NCI-H526 treated with DMSO at 0.1 percent for 48 hours (cell line): ENCODE results near the gene PSD4.
A peak's percentile ranks its signal among the peaks of the same experiment; 100 is the strongest.

Experiments used
- DNase-seq: peaks from one replicate; lab custom pipeline; 2025; lab: John Stamatoyannopoulos, UW

PSD4 gene

GRCh38 chr2:113142290-113142689, 31.5 kb upstream of the PSD4 start:
- no peak for DNase-seq

DNA sequence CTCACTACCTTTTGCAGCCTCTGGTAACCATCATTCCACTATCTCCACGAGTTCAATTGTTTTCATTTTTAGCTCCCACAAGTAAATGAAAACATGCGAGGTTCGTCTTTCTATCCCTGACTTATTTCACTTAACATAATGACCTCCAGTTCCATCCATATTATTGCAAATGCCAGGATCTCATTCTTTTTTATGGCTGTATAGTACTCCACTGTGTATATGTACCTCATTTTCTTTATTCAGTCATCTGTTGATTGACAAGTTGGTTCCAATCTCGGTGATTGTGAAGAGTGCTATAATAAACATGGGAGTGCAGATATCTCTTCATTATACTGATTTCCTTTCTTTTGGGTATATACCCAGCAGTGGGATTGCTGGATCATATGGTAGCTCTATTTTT, 29.5 kb upstream of the PSD4 start:
- DNase-seq, result no peak

- DNase-seq, result no peak
These were observed 24.9 kb upstream of the PSD4 start for GRCh38 chr2:113148606-113149552.

DNA sequence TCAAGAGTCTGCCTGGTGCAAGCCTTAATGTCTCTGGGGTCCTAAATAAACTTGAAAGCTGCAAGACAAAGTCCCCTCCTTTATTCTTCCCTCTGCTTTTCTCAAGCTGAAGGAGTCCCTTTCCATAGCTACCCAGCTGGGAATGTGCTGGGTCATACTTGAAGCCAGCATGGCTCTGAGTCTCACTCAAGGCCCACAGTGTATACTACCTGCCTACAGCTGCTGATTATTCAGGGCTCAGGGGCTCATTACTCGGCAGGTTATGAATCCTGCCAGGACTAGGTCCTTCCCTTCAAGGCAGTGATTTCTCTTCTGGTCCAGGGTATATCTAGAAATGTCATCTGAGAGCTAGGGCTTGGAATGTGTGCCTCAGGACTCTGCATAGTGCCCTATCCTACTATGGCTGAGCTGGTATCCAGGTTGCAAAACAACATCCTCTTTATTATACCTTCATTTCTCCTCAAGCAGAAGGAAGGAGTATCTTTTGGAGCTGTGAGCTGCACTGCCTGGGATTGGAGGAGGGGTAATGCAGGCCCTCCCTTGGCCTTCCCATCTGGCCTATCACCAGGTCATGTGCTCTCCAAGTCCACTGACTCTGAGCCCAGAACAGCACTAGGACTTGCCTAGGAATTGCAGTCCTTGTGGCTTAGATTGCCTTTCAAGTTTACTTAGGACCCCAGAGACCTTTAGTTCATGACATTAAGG, 24.1 kb upstream of the PSD4 start:
- no peak for DNase-seq

DNA sequence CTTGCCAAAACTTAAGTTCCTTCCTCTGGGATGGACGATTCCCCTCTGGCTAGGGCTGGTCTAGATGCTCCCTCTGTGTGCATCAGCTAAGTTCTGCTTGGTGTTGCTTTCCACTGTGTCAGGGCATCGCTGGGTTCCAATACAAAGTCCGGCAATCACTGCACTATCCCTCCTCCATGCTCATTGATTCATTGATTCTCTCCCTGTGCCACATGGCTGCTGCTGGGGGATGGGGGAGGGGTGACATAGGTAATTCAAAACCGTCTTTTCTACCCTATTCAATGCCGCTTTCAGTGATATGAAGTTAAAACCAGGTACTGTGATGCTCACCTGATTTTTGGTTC, 23.5 kb upstream of the PSD4 start:
- DNase-seq, result no peak

DNA sequence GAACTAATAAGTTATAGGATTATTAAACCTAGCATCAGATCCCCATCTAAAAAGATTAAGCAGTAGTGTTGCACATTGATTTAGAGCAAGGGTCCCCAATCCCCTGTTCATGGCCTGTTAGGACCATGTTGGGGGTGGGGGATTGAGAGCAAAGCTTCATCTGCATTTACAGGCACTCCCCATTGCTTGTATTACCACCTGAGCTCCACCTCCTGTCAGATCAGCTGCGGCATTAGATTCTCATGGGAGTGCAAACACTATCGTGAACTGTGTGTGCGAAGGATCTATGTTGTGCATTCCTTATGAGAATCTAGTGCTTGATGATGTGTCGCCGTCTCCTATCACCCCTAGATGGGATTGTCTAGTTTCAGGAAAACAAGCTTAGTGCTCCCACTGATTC, 18.4 kb upstream of the PSD4 start:
- DNase-seq, result no peak

DNA sequence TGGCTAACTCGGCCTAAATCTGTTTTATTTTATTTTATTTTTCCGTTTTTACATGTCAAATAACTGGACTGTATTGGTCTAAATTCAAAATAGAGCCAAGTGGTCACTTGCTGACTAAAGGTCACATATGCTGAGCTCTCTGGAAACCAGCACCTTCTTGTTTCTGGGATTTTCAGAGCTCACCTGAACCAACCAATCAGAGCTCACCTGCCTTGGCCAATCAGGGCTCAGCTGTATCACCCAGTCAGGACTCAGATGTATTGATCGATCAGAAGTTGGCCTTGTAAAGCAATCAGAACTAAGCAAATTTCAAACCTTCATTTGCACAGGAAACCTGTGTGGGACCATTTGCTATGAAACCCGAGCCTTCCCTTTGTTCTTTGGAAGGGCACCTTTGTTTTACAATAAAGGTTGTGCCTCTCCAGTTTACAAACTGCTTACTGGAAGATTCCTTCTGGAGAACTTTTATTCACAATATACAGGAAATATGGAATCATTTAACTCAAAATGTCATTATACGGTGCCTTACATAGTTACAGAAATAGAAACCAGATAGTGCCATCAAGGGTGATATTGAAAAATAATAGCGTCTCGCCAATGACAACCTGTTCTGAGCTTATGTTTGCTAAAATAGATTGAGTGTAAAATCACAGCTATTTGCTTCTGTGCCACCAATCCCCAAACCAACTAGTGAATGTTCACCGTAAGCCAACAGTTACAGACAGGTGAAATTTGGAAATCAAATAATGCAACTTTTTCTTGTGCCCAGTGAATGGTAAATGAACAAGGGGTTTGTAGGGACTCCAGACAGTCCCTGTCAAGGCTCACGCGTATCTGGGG, 17.3 kb upstream of the PSD4 start:
- DNase-seq, result no peak

DNA sequence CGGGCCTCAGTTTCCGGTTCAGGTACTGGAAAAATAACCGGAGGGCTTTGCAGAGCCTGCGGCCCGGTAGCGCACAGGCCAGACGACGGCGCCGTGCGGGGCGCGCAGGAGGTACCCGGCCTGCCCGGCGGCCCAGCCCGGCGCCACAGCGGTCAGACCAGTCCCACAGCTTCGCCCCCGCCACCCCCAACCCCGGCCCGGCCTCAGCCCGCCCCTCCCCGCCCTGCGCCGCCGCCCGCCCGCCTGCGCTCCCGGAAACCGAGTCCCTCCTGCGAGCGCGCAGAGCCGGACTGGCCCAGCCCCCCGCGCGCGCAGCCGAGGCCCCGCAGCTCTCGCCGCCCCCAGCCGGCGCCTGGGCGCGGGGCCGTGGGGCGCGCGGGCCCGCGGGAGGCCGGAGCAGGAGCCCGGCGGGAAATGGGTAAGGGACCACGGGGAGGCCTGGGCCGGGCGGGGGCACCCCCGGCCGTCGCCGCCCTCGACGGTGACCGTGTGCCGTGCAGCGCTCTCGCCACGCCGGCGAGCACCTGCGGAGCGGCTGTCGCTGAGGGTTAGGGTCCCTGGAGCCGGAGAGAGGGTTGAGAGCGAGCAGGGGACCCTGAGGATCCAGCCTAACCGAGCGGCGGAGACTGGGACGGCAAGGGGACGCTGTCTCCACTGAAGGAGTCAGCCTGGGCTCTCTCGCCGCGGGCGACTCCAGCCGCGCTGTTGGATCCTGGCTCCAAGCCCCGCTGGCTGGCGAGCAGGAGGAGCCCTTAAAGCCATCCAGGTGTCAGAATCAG, 16.5 kb upstream of the PSD4 start:
- DNase-seq, result peak; percentile 45

DNA sequence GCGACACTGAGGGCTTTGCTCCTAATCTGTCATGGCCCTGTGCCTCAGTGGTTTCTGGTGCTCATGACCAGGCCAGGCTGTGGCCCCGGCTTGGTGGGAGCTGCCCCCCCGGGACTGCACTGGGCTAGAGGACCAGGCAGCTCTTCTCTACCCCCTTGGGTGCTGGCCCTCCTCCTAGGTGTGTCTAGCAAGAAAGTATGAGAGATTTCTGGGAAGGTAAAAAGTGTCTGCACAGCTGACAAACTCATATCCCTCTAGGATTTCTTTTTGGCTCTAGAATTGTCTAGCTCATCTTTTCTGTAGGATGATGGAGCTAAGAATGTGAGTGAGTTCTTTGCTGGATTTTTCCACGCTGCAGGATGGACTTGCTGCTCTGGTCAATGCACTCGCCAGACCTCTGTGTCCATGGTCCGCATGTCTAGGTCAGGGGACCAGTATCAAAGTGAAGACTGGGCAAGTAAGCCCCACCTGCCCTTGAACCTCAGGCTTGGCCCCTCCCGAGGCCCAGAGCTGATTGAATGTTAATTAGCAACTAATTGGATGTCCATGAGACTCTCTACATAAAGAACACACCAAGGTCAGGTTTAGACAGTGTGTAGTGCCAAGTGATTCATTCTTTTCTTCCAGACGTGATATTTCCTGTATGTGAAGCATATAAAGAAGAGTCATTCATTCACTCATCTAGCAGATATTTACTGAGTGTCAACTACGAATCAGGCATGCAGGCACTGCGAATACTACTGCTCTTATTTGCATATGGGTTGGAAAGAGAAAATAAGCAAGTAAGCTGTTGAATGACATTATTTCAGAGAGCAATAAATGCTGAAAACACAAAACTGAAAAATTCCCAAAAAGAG, 15.6 kb upstream of the PSD4 start:
- DNase-seq, result peak; percentile 57

GRCh38 chr2:113158884-113159553, 14.8 kb upstream of the PSD4 start:
- no peak for DNase-seq

DNA sequence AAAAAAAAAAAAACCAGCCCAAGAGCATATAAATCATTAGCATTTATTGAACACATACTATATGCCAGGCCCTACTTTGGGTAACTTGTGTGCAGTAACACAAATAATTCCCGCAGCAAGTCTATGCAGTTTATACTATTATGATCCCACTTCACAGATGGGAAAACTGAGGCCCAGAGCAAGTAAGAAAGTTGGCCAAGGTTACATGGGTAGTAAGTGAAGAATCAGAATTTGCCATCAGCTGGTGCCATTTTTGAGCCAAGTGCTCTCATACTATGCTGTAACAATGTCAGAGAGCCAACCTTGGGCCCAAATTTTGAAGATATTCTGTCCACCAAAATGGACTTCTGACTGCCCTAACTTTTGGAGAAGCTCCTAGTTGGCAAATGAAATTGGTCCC, 13.5 kb upstream of the PSD4 start:
- DNase-seq, result no peak

DNA sequence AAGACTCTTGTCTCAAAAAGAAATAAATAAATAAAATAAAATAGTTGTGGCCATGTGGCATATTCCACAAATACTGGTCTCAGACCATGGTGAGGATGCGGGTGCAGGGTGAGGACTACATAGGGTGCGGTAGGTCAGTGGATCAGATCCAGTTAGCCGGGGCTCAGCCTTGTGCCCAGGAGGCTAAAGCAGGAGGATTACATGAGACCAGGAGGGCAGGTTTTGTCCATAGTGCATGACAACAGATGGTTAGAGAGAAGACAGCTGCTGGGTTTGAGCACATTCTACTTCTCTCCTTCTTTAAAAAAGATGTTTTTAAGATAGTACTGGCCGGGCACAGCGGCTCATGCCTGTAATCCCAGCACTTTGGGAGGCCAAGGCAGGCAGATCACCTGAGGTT, 12.8 kb upstream of the PSD4 start:
- DNase-seq, result no peak

- DNase-seq, result no peak
These were observed 11.6 kb upstream of the PSD4 start for GRCh38 chr2:113162173-113162572.

- no peak for DNase-seq
These were observed 10.9 kb upstream of the PSD4 start for GRCh38 chr2:113162869-113163268.

DNA sequence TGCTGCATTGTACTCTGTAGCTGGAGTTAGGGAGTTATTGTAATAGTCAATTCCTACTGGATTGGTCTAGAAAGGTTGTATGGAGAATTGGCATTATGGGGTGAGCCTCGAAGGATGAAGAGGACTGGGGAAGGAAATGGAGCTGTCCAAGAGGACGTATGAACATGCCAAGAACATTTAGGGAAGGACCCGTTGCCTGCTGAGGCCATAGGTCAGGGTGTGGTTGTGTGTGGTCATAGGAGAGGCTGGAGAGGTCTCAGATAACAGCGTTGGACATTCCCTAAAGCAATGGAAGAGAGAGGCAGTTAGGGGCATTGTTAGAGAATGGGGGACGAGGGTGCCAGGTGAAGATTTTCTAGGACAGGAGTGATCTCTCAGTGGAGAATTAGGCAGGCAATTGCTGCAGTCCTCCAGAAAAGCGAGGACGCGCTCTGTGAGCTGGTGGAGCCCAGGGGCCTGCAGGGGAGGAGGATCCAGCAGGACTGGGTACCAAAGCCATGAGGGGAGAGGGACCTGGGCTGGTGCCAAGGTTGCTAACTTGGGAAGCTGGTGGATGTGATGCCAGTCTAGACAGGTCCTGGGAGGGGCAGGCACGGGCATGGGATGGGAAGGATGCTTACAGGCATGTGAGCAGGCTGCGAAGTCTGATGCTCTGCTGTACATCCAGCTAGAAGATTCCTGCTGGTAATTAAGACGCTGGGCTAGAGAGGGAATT, 9.4 kb upstream of the PSD4 start:
- DNase-seq, result no peak

GRCh38 chr2:113164930-113165585, 8.7 kb upstream of the PSD4 start:
- DNase-seq, result no peak

GRCh38 chr2:113166187-113166645, 7.6 kb upstream of the PSD4 start:
- no peak for DNase-seq

DNA sequence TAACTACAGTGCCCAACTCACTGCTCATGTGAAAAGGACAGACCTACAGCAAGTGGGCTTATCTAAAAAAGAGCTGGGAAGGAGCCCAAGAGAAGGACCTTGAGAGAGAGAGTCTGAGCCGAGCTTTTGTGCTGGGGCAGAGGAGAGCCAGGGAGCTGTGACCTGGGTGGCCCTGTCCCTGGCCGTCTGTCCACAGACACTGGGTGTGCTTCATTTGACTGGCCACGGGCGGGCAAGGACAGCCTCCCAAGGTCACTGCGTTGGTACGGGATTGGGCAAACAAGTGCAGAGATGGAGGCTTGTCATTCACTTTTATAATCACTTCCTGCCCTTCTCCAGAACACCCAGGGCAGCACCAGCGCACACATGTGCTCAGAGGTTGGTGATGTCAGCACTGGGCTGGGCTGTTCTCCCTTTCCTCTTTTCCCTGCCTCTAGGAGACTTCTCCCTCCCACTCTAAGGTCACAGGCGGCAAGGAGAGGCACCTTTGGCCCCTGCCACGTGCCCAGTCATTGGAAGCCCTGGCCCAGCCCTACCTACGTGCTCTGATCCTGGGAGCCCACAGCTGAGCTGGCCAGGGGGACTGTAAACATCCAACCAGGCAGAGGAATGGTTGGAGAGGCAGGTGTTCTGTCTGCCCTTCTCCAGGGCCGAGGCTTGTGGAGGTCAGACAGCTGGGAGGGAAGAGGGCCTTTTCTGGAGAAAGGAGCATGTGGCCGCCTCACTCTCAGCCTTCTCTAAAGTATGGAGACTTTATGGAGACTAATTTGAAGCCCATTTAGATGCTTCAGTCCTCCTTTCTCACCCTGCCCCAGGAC, 6.4 kb upstream of the PSD4 start:
- no peak for DNase-seq
